NCI-H2196 treated with DMSO at 0.1 percent for 48 hours (cell line): ENCODE results near the gene MAPK8IP1.
A peak's percentile ranks its signal among the peaks of the same experiment; 100 is the strongest.
"Not testable (repeated sequence)": the region's sequence is repeated elsewhere in the genome, so short reads cannot be mapped to it uniquely, and the experiment has no call there.

Experiments used
- DNase-seq: peaks from one replicate; lab custom pipeline; 2025; ENCODE audit not compliant: unreplicated experiment; lab: John Stamatoyannopoulos, UW

The MAPK8IP1 gene

DNA sequence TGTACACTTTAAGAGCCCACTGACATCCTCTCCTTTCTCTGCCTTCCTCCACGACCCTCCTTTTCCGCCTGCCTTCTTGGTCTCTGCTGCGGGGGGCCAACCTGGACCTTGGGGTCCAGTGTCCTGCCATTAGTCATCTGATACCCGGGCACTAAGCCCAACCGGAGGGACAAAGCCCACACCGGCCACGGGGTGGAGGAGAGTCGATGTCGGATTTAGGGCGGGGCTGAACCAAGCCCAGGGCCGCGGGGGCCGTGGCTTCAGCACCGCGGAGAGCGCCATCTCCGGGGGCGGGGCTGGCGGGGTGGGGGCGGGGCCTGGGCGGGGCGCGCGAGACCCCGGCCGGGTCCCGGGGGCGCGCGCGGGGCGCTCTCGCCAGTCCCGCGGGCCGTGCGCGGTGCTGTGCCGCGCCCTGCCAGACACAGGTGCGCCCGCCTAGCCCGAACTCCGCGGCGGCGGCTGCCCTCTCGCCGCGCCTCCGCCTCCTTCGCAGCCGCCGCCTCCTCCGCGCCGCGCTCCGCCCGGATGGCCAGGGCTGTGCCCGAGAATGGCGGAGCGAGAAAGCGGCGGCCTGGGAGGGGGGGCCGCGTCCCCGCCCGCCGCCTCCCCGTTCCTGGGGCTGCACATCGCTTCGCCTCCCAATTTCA, at the start of gene MAPK8IP1:
Gene MAPK8IP1, plus strand, starts transcription at position 378 of the 647 bp plus-strand sequence. Its CDS starts 170 bp downstream, at position 548.
- peak; percentile 66 for DNase-seq

DNA sequence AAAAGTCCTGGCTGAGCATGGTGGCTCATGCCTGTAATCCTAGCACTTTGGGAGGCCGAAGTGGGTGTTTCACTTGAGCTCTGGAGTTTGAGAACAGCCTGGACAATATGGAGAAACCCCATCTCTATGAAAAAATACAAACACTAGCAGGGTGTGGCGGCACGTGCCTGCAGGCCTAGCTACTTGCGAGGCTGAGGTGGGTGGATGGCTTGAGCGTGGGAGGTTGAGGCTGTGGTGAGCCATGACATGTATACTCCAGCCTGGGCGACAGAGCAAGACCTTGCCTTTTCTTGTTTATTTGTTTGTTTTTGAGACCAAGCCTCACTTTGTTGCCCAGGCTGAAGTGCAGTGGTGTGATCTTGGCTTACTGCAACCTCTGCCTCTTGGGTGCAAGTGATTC, 46.2 kb upstream of the MAPK8IP1 start:
- no peak for DNase-seq

DNA sequence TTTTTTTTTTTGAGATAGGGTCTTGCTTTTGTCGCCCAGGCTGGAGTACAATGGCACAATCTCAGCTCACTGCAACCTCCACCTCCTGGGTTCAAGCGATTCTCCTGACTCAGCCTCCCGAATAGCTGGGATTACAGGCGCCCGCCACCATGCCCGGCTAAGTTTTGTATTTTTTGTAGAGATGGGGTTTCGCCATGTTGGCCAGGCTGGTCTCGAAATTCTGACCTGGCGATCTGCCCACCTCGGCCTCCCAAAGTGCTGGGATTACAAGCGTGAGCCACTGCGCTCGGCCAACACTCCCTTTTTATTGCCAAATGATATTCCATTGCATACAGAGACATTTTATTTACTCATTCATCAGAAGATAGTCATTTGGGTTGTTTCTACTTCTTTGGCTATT, 45.2 kb upstream of the MAPK8IP1 start:
- DNase-seq, result not testable (repeated sequence)

DNA sequence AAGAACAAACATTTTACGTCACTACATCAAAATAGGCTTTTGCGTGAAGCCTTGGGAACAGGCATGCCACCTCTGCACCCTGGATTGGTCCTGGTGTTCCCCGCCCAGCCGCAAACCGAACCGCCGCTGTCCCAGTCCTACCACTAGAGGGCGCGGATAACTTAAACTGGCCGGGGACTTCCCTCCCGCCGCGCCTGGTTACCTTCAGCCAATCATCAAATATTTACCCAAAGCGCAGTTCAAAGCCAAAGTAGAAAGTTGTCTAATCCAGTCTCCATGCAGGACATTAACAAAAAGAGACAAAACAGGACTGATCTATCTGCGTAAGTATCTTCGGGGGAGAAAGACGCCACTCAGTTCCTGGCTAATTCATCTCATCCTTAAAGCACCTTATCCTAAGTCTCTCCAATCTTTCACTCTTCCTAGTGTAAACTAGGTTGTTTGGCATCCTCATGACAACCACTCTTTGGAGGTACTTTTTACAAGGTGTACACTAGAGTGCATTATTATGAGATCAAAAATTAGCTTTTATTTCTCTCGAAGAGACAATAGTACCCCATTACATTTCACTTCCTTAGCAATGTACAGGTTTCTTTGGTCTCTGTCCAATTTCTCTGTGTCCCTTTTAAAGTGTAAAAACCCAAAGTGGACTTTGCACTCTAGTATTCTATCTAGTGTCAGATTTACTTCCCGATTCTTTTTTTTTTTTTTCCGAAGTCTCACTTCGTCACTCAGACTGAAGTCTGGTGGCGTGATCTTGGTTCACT, 42.1 kb upstream of the MAPK8IP1 start:
- DNase-seq, result peak; percentile 92

DNA sequence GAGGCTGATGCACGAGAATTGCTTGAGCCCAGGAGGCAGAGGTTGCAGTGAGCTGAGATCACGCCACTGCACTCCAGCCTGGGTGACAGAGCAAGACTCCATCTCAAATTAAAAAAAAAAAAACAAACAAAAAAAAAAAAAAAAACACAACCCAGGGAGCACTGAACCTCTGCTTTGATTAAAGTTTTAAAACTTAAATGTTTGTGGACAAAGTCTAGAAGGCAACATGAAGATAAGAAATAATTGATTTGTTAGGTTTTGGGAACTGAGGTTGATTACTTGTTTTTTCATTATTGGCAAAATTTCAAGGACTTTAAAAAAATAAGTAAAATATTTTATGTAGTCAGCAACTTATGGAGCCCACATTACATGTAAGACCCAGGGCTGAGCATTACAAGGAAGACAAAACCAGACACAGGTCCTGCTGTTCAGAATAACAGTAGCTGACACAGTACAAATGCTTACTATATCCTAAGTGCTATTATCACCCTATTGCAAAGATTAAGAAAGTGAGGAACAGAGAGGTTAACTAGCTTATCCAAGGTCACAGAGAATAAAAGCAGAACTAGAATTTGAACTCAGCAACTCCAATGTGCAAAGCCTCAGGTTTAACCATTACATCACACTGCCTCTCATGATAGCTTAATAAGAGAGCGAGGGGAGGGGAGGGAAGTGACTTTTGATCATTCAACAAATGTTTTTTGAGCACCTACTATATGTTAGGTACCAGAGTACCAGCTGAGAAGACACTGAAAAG, 40.5 kb upstream of the MAPK8IP1 start:
- no peak for DNase-seq

DNA sequence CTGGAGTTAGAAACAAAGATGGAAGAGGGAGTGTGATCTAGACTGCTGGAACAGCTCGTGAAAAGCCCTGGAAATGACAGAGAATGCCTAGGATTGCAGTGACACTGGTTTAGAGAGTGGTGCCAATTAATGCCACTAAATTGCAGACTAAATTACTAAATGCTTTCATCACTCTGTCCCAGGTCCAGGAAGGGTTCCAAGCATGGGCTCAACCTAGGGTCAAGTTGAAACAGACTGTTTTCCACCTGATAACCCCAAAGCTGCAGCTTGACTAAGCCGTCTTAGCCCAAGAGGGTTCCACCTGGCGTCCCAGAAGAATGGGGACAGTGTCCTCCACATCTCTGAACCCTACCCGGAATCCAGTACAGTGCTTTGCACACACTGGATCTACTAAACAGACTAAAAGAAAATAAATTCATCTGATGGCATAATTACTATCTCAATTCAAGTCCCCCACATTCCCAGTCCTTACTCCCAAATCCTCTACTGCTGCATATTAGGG, 39.2 kb upstream of the MAPK8IP1 start:
- no peak for DNase-seq

DNA sequence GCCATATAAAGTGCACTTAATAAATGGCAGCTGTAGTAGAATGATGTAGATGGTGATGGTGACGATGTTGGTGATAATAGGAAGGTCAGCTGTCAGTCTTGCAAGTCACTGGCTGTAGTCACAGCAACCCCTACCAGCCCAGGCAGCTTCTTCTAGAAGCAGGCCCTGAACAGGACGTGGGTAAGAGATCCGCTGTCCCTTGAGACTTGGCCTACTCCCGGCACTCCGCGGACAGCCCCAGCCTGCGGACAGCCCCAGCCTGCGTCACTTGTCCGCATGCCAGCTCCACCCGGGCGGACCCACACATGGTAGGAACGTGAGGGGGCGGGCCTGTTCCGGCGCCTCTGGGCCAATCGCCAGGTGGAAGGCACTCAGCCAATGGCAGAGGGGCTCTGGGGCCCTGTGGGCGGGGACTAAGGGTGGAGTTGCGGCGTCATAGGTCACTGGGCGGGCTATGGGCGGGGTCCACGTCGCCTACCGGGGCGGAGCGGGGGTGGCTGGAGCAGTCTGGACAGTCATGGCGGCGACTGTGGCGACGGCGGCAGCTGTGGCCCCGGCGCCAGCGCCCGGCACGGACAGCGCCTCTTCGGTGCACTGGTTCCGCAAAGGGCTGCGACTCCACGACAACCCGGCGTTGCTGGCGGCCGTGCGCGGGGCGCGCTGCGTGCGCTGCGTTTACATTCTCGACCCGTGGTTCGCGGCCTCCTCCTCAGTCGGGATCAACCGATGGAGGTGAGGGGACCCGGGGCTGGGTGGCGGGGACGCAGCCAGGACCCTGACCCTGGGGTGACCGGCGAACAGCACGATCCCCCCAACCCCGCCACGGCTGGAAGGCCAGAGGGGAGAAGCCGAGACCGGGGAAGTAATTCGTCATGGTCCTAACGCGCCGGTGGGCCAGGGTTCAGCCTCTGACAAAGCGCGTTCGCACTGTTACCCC, 38.2 kb upstream of the MAPK8IP1 start, which contains the start of gene CRY2:
Gene CRY2, plus strand, starts transcription at position 502 of the 937 bp plus-strand sequence. Its CDS starts 16 bp downstream, at position 518.
- DNase-seq, result peak; percentile 91

DNA sequence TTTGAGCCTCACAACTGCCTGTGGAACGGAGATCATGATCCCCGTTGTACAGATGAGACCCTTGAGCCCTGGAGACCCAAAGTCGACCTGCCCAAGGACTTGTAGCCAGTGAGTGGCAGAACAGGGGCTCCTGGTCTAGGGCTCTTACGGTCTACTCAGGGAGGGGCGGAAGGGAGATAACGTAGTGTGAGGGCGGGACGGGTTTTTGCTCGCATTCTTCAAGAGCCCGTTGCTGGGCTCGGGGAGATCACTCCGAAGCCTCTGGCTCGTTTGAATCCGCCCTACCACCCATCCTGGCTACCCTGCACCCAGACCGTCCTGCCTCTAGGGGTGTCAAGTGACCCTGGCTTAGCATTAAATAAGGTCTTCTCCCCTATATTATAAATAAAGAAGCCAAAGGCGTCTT, 37.5 kb upstream of the MAPK8IP1 start:
- no peak for DNase-seq

DNA sequence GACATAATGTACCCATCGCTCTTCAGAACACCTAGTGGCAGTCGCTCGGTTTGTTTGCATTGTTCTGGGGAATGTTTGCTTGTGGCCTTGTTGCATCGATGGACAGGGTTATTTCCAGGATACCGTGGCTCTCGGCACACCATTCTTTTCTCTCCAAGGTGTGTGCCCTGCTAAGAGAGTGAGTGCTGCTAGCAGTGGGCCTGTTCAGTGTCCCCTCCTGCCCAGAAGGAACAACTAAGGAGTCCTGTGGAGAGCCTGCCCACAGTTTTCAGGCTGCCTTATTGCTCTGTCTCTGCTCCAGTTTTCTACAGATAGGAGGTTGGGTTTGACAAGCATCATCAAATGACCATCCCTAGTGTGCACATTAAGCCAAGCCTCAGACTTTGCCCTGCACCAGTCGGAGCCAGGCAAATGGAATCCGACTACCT, 36.8 kb upstream of the MAPK8IP1 start:
- no peak for DNase-seq

DNA sequence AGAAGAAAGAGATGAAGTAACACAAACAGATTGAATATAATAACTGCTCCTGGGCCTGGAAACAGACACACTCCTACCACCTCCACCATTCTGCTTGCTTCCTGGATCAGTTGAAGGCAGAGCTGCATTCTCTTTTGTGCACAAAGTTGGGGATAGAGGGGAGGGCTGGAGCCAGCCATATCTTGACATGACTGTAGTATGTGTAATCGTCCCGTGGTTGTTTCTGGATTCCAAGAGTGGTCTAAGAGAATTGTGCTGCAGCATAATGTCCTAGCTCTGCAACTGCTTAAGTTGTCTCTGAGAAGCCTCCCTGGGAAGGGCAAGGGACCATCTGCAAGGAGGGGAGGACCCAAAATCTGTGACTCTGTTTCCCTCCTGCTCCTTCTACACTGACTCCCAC, 35.0 kb upstream of the MAPK8IP1 start:
- no peak for DNase-seq

DNA sequence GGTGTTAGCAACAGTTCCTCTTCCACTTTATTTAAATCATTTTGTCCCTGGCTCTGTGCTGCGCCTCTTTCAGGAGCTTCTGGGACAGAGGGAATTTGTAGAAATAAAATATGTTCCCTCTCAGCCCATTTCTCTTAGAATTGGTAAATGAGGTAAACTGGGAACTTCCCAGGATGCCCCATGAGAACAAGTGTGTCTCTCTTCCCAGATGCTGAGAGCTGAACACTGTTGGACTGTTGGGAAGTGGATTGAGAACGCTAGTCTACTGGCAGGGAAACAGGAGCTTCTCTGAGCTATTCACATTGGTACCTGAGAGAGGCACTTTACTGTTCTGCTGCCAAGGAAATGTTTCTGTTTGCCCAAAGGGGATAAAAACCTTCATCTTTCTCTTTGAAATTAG, 34.2 kb upstream of the MAPK8IP1 start:
- no peak for DNase-seq

DNA sequence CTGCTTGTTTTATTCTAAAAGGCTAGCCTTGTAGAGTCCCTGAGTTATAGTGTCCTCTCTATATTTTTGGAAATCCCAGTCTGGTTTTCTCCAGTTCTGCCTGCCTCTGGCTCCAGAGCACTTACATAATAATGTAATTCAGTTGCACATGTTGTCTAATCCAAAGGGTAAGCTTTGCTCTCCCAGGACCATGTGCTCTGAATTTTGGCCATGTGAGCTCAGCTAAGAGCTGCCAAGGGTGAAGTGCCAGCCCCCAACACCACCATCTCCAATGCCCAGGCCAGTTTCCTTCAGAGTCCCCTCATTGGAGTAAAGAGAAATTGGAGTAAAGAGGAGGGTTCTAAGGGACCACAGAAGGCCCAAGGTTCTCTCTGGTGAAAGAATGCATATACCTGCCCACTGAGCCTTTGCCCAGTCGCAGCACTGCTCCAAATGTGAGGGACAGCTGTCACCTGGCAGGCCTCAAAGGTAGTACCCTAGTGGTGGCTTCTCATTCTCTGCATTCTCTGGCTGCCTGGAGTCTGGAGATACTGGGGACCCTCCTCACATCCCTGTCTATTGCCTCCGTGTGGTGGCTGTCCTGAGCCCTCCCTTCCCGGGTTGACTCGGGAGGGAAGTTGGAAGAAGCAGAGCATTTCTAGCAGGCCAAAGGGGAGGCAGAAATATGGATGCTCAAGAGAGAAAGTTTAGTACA, 33.3 kb upstream of the MAPK8IP1 start:
- DNase-seq, result no peak

DNA sequence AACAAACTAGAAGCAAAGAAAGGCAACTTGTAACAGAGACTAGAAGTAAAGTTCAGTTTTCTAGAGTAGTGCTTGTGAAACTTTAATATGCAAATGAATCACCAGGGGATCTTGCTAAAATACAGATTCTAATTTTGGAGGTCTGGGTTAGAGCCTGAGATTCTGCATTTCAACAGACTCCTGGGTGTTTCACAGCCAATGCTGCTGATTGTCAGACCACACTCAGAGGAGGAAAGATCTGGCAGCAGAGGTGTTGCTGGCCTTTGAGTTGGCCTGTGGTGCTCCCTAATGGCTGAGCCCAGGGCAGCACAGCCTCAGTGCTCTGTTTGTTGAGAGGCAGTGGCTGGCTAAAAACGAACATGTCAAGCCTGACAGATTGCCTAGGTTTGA, 32.7 kb upstream of the MAPK8IP1 start:
- DNase-seq, result no peak

DNA sequence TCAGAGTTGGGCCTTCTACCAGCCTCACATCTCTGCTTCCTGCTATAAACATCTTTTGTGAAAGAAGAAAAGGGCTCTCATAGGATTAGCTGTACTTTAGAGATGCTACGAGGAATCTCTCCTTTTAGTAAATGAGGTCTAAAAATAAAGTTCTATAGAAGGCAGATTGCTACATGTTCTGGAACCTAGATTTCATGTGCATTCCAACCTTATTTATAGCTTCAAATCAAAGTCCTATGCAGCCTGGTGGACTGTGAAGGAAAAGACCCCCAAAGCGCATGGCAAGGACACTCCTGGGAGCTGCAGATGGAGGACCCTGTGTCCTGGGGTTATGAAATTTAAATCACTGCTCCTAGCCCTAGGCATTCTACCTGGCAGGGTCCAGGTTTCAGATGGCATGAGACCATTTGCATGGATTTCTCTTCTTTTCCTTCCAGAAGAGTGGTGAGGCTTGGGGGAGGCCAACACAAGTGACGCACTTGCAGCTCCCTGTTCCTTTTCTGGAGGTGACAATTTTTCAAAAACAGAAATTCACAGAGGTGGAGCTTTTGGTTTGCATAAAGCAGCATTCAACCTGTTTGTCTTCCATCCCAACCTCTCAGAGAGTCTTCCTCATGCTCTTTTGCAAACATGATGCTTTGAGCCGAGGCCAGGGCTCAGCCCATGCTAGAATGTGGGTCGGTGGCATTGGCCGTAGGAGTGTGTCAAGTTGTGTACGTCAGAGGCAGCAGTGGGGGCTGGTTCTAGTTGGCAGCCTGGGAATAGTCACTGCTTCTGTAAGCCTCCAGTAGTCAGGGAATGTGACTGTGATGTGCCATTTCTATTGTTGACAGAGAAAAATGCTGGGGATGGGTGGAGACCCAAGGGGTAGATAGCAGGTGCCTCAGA, 31.9 kb upstream of the MAPK8IP1 start:
- no peak for DNase-seq

DNA sequence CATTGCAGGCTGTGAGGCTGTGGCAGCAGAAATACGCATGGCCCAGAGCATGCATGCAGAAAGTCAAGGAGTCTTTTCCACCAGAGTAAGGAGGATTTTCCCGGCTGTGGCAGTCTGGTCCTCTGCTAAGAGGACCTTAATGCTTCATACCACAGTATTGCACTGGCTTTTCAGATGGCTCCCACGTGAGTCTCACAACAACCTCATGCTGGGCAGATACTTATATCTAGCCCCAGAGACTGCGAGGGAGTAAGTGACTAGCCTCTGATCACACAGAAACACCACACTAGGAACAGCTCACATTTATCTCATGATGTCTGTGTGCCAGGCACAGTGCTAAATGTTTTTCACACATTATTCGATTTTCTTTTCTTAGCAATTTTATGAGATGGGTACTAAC, 30.1 kb upstream of the MAPK8IP1 start:
- DNase-seq, result no peak

DNA sequence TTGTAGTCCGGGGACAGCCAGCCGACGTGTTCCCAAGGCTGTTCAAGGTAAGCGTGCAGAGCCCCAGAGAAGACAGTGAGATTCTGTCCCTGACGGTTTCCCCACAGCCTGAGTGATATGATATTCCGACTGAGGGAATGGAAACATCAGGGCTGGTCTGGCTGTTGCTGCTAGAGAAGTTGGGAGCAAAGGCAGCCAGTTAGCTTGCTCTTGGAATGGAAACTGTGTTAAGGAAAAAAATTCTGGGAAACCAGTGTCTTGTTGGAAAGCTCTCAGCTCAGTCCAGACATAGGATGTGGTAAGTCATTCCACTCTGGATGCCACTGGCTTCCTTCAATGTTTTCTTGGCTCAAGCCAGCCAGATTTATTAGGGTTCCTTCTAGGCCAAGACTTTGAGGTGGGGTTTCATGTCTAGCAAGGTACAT, 29.4 kb upstream of the MAPK8IP1 start:
- DNase-seq, result no peak

DNA sequence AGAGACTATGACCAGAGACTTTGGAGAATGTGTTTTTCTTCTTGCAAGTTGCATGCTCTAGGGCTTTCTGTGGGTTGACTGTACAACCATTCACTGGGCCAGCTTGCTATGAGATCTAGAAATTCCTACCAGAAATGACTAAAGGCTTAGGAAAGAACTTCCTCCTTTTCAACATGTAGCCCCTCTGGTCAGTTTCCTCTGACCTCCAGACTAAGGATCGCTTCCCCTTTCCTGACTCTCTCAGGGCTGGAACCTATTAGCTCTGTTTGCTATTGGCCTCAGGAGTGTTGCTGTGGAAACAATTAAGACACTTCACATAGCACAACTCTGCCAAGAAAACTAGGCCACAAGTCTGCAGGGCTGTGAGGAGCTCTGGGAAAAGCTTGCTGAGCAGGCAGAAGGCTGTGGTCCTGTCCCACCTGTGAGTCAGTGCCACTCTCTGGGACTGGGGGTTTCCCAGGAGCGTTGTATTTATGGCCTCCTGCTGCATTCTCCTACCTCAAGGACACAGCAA, 27.4 kb upstream of the MAPK8IP1 start:
- DNase-seq, result peak; percentile 59

DNA sequence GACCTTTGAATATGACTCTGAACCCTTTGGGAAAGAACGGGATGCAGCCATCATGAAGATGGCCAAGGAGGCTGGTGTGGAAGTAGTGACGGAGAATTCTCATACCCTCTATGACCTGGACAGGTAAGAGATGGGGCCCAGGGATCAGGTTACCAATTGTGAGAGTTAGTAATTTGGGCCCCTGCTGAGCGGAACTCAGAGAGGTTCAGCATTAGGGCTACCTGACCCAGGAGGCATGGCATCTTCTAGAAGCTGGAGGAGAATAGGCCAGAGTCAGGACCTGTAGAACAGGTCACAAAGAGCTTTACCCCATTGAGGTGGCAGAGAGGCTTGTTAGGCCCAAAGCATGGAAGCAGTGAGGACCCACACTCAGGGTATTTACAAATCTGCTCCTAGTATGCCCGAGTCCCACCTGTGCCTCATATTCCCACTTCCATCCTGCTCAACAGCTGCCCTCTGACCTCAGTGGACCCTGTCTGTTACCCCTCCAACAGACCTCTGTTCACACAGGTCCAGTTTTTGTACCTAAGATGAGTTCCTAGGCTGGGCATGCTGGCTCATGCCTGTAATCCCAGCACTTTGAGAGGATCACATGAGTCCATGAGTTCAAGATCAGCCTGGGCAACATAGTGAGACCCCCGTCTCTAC, 26.6 kb upstream of the MAPK8IP1 start:
- no peak for DNase-seq
